ENCODE results near the gene CDC73.

DNA sequence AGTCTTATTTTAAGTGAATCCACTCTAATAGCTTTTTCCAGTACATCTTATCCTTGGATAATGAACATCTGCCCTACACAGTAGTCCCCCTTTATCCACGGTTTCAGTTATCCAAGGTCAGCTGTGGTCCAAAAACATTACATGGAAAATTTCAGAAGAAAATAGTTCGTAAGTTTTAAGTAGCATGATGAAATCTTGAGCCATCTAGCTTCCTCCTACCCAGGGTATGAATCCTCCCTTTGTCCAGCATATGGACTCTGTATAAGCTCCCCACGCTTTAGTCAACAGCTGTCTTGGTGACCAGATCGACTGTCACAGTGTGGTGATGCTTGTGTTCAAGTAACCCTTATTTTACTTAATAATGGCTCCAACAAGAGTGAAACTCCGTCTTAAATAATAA lies 19.2 kb upstream of the CDC73 start:
- no peak for TF ChIP-seq POLR2AphosphoS5 (IDR thresholded peaks at IDR 0.05; ENCODE audit: low read depth, low read length)
- TF ChIP-seq POLR2A (IDR thresholded peaks at IDR 0.05; ENCODE audit: low read depth, low read length), result no peak
